IMR-90 (cell line): ENCODE results near the gene ARHGAP45.

Experiments used
- BHLHE40 ChIP-seq: fragments of 150-350 bp; IDR thresholded peaks from 2 replicates; pipeline ENCODE4 v1.6.1; 2016; ENCODE audit warnings: mild to moderate bottlenecking, low read depth, low read length
- CHD1 ChIP-seq: IDR thresholded peaks from 2 replicates; pipeline ENCODE4 v1.6.1; 2012; ENCODE audit warnings: low read depth, low read length, improper control_type of control experiment
- CTCF ChIP-seq: conservative IDR thresholded peaks from 2 replicates; pipeline ENCODE4 v1.5.1; 2012; ENCODE audit warnings: mild to moderate bottlenecking, low read depth, low read length, improper control_type of control experiment
- MAFK ChIP-seq: IDR thresholded peaks from 2 replicates; pipeline ENCODE4 v1.6.1; 2012; ENCODE audit warnings: low read depth, low read length, improper control_type of control experiment
- MAZ ChIP-seq: IDR thresholded peaks from 2 replicates; pipeline ENCODE4 v1.6.1; 2012; ENCODE audit warnings: low read depth, mild to moderate bottlenecking, low read length, improper control_type of control experiment, moderate library complexity, borderline replicate concordance
- MXI1 ChIP-seq: IDR thresholded peaks from 2 replicates; pipeline ENCODE4 v1.6.1; 2012; ENCODE audit warnings: low read depth, mild to moderate bottlenecking, low read length, moderate library complexity, borderline replicate concordance
- NFE2L2 ChIP-seq: fragments of 150-350 bp; IDR thresholded peaks from 2 replicates; pipeline ENCODE4 v1.6.1; 2016; ENCODE audit warnings: low read depth, mild to moderate bottlenecking, low read length
- POLR2A ChIP-seq: IDR thresholded peaks from 2 replicates; pipeline ENCODE4 v1.6.1; 2012; ENCODE audit warnings: mild to moderate bottlenecking, low read depth, low read length
- RAD21 ChIP-seq: IDR thresholded peaks from 2 replicates; pipeline ENCODE4 v1.6.1; 2012; ENCODE audit warnings: low read length, improper control_type of control experiment
- RCOR1 ChIP-seq: IDR thresholded peaks from 2 replicates; pipeline ENCODE4 v1.6.1; 2012; ENCODE audit warnings: mild to moderate bottlenecking, low read length, improper control_type of control experiment; ENCODE audit not compliant: insufficient replicate concordance
- SMC3 ChIP-seq: fragments of 150-350 bp; IDR thresholded peaks from 2 replicates; pipeline ENCODE4 v1.6.1; 2016; ENCODE audit warnings: low read depth, mild to moderate bottlenecking, antibody characterized with exemption, low read length, moderate library complexity
- USF2 ChIP-seq: fragments of 150-350 bp; IDR thresholded peaks from 2 replicates; pipeline ENCODE4 v1.6.1; 2017; ENCODE audit warnings: mild to moderate bottlenecking, antibody characterized with exemption, low read length, low read depth

GRCh38 chr19:1042689-1043511, 24.1 kb upstream of the ARHGAP45 start:
- TF ChIP-seq SMC3 (no peak), CTCF (no peak), MXI1 (no peak), CHD1 (no peak), POLR2A (no peak), BHLHE40 (no peak), MAFK (no peak), RAD21 (no peak), USF2 (no peak), MAZ (no peak), NFE2L2 (no peak), RCOR1 (no peak)
